Measurements from ENCODE around the gene PSMB7. TPM values are rescaled to one million over a fixed set of nuclear protein-coding genes. Genes with fewer than 3 reads are reported as not detected.

The PSMB7 gene
- total and polyA plus RNA-seq, 8 donors = 39.0 to 99.9 (median 65.5) TPM

- Histone ChIP-seq H3K27ac (no peak overlapping the region), H3K27me3 (no peaks in the 10 kb centered on the region), H3K4me3 (no peak overlapping the region), H3K36me3 (no peaks in the 10 kb centered on the region), H3K4me1 (peaks cover 14 to 47% (median 32%) of the 10 kb centered on the region in 3 donors), H3K9me3 (no peaks in the 10 kb centered on the region)
- WGBS, 2 donors = 26 to 27% methylated on average over 9 of the region's 9 CpGs
- DNase-seq = no peak
- intact Hi-C loops (cut with DNase I) = no loop called here
- peak; percentile 32 to 66 (median 40) for ATAC-seq
- no peak for FAIRE-seq
- TF ChIP-seq, protein P1, sequence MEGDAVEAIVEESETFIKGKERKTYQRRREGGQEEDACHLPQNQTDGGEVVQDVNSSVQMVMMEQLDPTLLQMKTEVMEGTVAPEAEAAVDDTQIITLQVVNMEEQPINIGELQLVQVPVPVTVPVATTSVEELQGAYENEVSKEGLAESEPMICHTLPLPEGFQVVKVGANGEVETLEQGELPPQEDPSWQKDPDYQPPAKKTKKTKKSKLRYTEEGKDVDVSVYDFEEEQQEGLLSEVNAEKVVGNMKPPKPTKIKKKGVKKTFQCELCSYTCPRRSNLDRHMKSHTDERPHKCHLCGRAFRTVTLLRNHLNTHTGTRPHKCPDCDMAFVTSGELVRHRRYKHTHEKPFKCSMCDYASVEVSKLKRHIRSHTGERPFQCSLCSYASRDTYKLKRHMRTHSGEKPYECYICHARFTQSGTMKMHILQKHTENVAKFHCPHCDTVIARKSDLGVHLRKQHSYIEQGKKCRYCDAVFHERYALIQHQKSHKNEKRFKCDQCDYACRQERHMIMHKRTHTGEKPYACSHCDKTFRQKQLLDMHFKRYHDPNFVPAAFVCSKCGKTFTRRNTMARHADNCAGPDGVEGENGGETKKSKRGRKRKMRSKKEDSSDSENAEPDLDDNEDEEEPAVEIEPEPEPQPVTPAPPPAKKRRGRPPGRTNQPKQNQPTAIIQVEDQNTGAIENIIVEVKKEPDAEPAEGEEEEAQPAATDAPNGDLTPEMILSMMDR (IDR thresholded peaks at IDR 0.05) = no peak
These were observed 24.2 kb downstream of the PSMB7 start for GRCh38 chr9:124390794-124391658.

DNA sequence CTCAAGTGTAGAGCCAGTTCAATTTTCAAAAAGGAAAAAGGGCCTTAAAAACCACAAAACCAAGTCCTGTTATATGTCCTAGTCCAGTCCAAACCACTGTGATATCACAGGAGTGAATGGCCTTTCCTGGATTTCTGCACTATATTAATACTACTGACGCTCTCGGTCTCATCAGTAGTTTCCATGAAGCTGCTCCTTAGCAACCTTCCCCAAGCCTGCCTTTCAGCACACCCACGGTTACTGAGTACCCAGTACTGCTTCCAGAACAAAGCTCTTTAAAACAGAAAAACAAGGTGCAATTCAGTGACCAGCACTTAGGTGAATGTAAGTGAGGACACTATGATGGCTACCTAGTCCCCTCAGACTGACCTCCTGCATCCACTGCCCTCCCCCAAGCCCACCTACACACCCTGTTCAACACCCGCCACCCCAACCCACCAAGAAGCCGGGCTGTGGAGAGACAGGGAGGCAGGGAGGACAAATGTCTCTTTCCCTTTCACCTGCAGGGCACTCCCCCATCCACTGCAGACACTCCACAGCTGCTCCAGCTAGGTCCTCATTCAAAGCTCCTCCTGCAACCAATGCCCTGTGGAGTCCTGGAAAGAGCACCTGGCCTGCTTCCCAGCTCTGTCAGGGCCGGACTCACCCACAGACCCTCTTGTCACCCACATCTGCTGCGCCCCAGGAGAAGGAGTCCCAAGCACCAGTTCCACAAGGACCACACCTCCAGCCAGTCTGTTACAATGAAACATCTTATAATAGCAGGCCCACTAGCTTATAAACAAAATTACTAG lies 25.9 kb downstream of the PSMB7 start:
- WGBS, 2 donors = 62 to 65% methylated on average over 7 of the region's 7 CpGs
- ATAC-seq = peak in 3 of 4 donors; percentile 15 to 57 (median 24)
- TF ChIP-seq, protein P1 (IDR thresholded peaks at IDR 0.05) = no peak
- peaks cover 22 to 63% (median 40%) of the 10 kb centered on the region in 3 donors for H3K4me1 ChIP-seq
- intact Hi-C loops (cut with DNase I) = loop anchor here in 1 of 3 donors (10.0 kb wide), 1 partner anchor 265 kb away; no protein-coding TSS in a partner anchor
- no peak for FAIRE-seq
- no peaks in the 10 kb centered on the region for H3K9me3 ChIP-seq
- H3K36me3 ChIP-seq = no peaks in the 10 kb centered on the region
- H3K4me3 ChIP-seq = no peak overlapping the region
- H3K27me3 ChIP-seq = no peaks in the 10 kb centered on the region
- no peak for DNase-seq
- no peak overlapping the region for H3K27ac ChIP-seq

GRCh38 chr9:124388275-124389048 lies 26.8 kb downstream of the PSMB7 start:
- TF ChIP-seq, protein P1 (IDR thresholded peaks at IDR 0.05) = no peak
- DNase-seq (no peak), ATAC-seq (no peak), FAIRE-seq (no peak)
- no peak overlapping the region for H3K4me3 ChIP-seq
- H3K27me3 ChIP-seq = no peaks in the 10 kb centered on the region
- intact Hi-C loops (cut with DNase I) = loop anchor here in 1 of 3 donors (10.0 kb wide), 1 partner anchor 264 kb away; no protein-coding TSS in a partner anchor
- WGBS, 2 donors = 88 to 89% methylated on average over 12 of the region's 12 CpGs
- no peaks in the 10 kb centered on the region for H3K36me3 ChIP-seq
- no peaks in the 10 kb centered on the region for H3K9me3 ChIP-seq
- H3K27ac ChIP-seq = no peak overlapping the region
- peaks cover 23 to 66% (median 43%) of the 10 kb centered on the region in 3 donors for H3K4me1 ChIP-seq

DNA sequence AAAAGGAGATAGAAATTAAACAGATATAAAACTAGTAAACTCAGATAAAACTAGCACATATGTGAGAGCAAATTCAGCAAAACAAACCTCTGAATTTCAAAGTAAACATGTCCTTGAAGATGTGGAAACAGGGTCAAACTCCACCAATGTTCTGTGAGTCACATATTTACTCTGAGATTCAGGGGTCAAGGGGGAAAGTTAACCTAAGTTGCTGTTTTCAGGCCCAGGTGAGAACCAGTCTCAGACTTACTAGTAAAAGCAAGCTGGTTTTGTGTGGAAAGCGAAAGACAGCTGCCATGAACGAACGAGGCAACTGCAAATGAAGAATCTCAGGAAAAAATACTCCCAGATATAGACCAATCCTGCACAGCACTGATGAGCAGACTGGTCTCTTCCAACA lies 29.0 kb downstream of the PSMB7 start:
- ATAC-seq = peak; percentile 47 to 54 (median 52)
- no peak overlapping the region for H3K4me3 ChIP-seq
- no peak for DNase-seq
- no peaks in the 10 kb centered on the region for H3K9me3 ChIP-seq
- intact Hi-C loops (cut with DNase I) = loop anchor here in 1 of 3 donors (10.0 kb wide), 1 partner anchor 261 kb away; no protein-coding TSS in a partner anchor
- 60 to 61% methylated on average over 3 of the region's 3 CpGs for WGBS, 2 donors
- TF ChIP-seq, protein P1 (IDR thresholded peaks at IDR 0.05) = no peak
- H3K27me3 ChIP-seq = no peaks in the 10 kb centered on the region
- peaks cover 23 to 58% (median 35%) of the 10 kb centered on the region in 3 donors for H3K4me1 ChIP-seq
- H3K27ac ChIP-seq = no peak overlapping the region
- H3K36me3 ChIP-seq = no peaks in the 10 kb centered on the region
- no peak for FAIRE-seq

All from pancreas (tissue), 10 donors.